Activated CD8-positive, alpha-beta memory T cell treated with anti-CD3 and anti-CD28 coated beads for 4 hours (primary cell): ENCODE measurements around the gene AR.

Source experiments
- DNase-seq, 2 donors: peaks; one replicate each; pipeline ENCODE4 v3.0.0-alpha.2; 2020; ENCODE audit warnings: low read depth in 2 of 2

AR gene

GRCh38 chrX:67543818-67544217 is at the start of gene AR:
TSS of gene AR (plus strand) at chrX:67544021. CDS start at chrX:67545147, 1,126 bp downstream.
- DNase-seq = no peak

GRCh38 chrX:67500617-67501016 is 43.2 kb upstream of the AR start:
- no peak for DNase-seq

- DNase-seq = no peak
These were observed 40.8 kb upstream of the AR start for GRCh38 chrX:67503004-67503403.

GRCh38 chrX:67503453-67503852 is 40.4 kb upstream of the AR start:
- no peak for DNase-seq

- no peak for DNase-seq
These were observed 23.1 kb upstream of the AR start for GRCh38 chrX:67520671-67521070.

GRCh38 chrX:67523002-67523681 is 20.7 kb upstream of the AR start:
- no peak for DNase-seq

GRCh38 chrX:67523932-67524331 is 19.9 kb upstream of the AR start:
- DNase-seq = no peak

GRCh38 chrX:67524428-67524827 is 19.4 kb upstream of the AR start:
- DNase-seq = no peak

- DNase-seq = no peak
These were observed 18.7 kb upstream of the AR start for GRCh38 chrX:67524950-67525691.

GRCh38 chrX:67536564-67536963 is 7.3 kb upstream of the AR start:
- DNase-seq = no peak

- no peak for DNase-seq
These were observed 5.4 kb upstream of the AR start for GRCh38 chrX:67538383-67538782.

- no peak for DNase-seq
These were observed 637 bp downstream of the AR start for GRCh38 chrX:67544281-67545035.

- DNase-seq = no peak
These were observed 1.4 kb downstream of the AR start for GRCh38 chrX:67545036-67545821.

- DNase-seq = no peak
These were observed 2.2 kb downstream of the AR start for GRCh38 chrX:67545893-67546495.

- no peak for DNase-seq
These were observed 2.9 kb downstream of the AR start for GRCh38 chrX:67546496-67547423.

GRCh38 chrX:67555578-67556203 is 11.9 kb downstream of the AR start:
- DNase-seq = no peak

GRCh38 chrX:67558267-67558666 is 14.4 kb downstream of the AR start:
- DNase-seq = no peak

GRCh38 chrX:67563469-67564448 is 19.9 kb downstream of the AR start:
- no peak for DNase-seq

GRCh38 chrX:67564475-67564874 is 20.7 kb downstream of the AR start:
- no peak for DNase-seq
